Stimulated activated CD4-positive, alpha-beta T cell treated with anti-CD3 and anti-CD28 coated beads, Interleukin-1b, Interleukin-23, amount 100 ng/mL, for 24 hours (primary cell): ENCODE data around the gene HIP1R.
"Not testable (repeated sequence)": the region's sequence is repeated elsewhere in the genome, so short reads cannot be mapped to it uniquely, and the experiment has no call there.

Experiments used
- DNase-seq, 4 experiments: peaks; one replicate each; pipeline ENCODE4 v3.0.0-alpha.2; 2020; ENCODE audit warnings: low read depth in 4 of 4, low spot score in 1 of 4

The HIP1R gene, protein sequence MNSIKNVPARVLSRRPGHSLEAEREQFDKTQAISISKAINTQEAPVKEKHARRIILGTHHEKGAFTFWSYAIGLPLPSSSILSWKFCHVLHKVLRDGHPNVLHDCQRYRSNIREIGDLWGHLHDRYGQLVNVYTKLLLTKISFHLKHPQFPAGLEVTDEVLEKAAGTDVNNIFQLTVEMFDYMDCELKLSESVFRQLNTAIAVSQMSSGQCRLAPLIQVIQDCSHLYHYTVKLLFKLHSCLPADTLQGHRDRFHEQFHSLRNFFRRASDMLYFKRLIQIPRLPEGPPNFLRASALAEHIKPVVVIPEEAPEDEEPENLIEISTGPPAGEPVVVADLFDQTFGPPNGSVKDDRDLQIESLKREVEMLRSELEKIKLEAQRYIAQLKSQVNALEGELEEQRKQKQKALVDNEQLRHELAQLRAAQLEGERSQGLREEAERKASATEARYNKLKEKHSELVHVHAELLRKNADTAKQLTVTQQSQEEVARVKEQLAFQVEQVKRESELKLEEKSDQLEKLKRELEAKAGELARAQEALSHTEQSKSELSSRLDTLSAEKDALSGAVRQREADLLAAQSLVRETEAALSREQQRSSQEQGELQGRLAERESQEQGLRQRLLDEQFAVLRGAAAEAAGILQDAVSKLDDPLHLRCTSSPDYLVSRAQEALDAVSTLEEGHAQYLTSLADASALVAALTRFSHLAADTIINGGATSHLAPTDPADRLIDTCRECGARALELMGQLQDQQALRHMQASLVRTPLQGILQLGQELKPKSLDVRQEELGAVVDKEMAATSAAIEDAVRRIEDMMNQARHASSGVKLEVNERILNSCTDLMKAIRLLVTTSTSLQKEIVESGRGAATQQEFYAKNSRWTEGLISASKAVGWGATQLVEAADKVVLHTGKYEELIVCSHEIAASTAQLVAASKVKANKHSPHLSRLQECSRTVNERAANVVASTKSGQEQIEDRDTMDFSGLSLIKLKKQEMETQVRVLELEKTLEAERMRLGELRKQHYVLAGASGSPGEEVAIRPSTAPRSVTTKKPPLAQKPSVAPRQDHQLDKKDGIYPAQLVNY

DNA sequence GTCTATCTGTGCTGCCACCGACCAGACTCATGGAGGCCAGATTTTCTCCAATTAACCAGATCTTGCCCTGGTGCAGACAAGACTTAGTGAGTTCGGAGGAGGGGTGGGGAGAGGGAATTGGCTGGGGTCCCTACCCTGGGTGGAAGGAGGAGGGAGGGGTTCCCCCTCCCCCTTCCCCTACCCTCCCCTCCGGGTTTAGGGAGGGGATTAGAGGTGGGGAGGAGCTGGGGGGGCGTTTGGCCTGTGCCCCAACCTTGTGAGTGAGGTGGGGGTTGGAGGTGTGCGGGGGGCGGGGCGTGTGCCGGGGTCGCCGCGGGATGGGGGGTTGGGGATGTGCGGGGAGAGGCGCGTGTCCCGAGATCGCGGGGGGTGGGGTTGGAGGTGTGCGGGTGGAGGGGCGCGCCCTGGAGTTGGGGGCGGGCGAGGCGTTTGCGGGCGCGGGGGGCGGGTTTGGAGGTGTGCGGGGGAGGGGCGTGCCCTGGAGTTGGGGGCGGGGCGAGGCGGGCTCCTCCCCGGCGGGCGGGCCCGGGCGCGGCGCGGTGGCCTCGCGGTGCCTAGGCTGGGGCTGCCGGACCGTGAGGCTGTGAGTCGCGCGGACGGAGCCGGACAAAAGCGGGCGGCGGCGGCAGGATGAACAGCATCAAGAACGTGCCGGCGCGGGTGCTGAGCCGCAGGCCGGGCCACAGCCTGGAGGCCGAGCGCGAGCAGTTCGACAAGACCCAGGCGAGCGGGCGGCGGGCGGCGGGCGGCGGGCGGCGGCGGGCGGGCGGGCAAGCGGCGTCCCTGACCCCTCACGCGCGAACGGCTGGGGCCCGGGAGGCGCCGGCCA, at the start of gene HIP1R:
HIP1R (plus strand) TSS at position 537 of the 829 bp plus-strand sequence; CDS start at position 631, 94 bp downstream.
- peak; percentile 27 to 60 (median 48) for DNase-seq

DNA sequence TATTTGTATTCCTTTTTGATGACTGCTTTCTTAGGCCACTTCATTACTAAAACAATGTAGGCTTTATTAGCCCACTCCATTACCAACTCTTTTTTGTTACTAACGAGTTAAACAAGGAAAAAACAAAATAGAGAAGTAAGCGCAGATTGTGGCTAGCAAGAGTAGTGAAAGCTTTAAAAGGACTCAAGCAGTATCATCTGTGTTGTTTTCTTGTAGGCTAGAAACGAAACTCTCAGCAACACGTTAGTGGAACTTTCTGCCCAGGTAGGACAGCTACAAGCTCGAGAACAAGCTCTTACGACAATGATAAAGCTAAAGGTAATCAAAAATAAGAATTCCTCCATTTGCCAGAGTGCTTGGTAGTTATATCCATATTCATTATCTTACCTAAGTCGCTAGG, 49.8 kb upstream of the HIP1R start:
- no peak for DNase-seq

DNA sequence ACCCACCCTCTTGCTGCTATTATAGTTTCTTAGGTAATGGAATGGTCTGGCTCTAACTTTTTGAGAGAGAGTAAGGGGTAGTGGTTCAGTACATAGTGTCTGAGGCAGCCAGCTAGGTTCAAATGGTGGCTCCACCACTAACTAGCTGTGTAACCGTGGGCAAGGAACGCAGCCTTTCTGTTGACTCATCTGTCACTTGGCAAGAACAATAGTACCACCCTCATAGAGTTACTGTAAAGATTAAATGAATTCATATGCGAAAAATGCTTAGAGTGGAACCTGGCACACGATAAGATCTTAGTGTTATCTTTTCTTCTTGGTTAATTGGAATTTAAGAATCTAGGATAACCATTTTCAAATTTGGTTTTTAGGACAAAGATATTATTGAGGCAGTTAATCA, 46.9 kb upstream of the HIP1R start:
- DNase-seq: no peak

DNA sequence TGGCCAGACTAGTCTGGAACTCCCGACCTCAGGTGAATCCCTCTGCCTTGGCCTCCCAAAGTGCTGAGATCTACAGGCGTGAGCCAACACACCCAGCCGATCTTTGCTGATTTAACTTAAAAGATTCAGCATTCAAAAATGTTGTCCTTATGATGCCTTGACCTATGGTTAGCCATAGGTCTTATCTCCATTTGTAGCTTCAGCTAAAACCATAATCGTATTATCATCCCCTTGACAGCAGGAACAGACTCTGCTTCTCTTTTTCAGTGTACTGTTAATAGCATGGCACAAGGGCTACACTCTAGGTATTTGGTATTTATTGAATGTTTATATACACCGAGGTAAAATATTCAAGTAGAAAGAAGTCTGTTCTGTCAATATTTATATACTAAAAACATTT, 45.6 kb upstream of the HIP1R start:
- no peak for DNase-seq

DNA sequence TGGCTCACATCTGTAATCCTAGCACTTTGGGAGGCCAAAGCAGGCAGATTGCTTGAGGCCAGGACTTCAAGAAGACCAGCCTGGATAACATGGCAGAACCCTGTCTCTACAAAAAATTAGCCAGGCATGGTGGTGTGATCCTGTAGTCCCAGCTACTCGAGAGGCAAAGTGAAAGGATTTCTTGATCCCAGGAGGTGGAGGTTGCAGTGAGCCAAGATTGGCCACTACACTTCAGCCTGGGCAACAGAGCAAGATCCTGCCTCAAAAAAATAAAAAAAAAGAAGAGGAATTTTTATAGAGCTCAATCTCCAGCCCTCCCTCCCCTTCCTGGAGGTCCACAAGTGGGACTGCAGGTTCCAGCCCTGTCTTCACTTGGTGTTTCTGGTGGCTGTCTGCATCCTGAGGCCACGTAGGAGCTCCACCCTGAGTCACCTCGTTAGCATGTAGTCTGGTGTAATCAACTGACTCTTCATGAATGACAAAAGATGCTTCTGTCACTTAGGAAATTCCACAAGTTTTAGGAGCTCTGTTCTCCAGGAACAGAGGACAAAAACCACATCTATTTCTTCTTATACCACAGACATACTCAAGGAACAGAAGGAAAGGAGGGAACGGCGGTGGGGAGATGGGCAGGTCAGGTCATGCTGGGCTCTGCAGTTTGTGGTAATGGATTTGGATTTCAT, 44.7 kb upstream of the HIP1R start:
- no peak for DNase-seq

DNA sequence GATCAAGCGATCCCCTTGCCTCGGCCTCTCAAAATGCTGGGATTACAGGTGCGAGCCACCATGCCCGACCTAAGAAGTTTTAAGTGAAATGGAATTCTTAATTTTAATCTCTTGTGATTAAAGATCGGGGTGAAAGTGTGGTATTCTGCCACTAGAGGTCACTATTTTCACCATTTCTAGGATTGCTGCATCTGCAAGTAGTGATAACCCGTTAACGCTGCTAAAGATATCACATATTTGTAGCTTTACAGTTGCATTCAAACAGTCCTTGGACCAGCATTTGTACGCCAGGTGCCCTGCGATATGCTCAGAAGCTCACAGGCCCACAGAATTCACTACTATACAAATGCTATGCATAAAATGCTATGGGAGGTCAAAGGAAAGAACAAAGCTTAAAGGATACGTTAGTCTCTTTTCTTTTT, 41.6 kb upstream of the HIP1R start:
- DNase-seq: no peak

DNA sequence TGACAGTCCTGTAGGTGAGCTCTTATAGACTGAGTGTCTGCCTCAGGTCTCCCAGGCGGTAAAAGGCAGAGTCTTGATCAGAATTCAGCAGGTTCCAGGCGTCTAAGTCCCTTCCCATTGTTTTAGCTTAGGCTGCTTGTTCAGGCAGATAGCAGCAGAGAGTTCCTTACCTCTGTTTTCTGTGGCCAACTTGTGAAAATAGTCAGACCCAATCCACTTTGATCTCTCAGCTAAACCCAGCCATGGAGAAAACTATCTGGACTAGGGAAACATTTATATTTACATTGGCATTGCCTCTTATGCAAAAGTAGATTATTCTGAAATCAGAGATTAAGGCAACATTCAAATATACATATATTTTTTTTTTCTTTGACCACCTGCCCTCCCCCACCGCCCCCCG, 39.5 kb upstream of the HIP1R start:
- no peak for DNase-seq

DNA sequence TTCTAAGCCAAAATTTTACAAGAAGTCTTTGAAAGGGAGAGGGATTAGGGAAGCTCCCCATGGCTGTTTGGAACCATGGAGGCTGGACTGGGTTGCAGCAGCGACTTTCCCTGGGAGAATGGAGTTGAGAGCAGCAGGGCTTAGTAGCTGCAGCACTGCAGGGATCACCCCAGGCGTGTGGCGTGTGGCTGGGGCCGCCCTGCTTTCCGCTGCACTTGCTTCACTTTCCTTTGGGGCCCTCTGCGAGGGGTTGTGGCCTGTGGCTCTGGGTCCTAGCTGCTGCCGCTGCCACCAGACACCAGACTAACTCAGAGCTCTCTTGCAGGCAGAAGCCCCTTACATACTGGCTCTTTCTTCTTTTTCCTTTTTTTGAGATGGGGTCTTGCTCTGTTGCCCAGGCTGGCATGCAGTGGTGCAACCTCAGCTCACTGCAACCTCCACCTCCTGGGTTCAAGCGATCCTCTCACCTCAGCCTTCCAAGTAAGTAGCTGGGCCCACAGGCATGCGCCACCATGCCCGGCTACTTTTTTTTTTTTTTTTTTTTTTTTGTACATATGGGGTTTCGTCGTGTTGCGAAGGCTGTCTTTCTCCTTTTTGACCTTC, 35.5 kb upstream of the HIP1R start:
- DNase-seq: no peak

DNA sequence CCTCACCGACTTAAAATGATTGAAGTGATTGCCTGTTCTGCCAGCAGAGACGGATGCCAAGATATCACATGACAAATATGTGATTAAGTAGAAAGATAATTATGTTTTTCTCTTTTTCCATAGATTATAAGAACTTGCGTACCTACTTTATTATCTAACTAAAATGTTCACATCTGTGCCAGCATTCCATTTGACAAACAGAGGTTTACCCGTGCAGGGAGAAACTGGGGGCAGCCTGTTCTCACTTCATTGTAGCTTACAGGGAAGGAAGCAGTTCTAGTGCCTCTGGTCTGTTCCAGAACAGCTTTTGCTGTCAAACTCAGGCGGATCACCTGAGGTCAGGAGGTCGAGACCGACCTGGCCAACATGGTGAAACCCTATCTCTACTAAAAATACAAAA, 31.3 kb upstream of the HIP1R start:
- no peak for DNase-seq

DNA sequence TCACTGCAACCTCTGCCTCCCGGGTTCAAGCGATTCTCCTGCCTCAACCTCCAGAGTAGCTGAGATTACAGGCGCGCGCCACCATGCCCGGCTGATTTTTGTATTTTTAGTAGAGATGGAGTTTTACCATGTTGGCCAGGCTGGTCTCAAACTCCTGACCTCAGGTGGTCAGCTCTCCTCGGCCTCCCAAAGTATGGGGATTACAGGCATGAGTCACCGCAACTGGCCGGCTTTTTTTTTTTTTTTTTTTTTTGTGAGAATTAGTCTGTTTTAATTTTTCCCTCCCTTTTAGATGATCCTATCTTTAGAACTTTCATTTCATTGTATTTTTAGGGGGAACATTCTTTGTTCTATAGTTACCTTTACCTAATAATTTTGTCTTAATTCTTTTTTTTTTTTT, 30.3 kb upstream of the HIP1R start:
- not testable (repeated sequence) for DNase-seq

DNA sequence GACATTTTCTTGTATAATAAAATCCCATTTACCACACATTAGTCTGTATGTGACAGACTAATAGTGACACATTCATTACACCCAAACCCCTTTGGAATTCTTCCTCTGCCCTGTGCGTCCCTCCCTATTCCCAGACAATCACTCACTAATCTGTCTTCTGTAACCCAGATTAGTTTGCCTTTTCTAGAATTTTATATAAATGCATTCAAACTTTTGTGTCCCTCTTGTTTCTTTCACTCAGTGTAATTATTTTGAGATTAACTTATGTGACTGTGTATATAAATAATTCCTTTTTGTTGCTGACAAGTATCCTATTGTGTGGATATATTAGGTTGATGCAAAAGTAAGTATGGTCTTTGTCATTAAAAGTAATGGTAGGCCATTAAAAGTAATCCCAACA, 27.6 kb upstream of the HIP1R start:
- DNase-seq: no peak

DNA sequence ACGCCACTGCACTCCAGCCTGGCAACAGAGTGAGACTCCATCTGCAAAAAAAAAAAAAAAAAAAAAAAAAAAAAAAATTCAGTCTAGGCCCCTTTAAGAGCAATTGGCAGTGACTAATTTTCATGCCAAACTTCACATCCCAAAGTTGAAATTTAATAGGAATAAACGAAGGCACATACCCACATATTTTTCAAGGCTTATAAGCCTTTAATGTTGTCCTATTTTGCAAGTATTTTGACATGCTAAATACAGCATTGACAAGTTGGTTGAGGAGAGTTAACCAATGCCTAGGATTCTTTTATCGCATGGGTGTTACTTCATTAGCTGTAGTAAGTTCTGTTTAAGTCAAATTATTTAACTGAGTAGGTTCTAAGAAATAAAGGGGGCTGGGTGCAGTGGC, 23.5 kb upstream of the HIP1R start:
- DNase-seq: no peak

DNA sequence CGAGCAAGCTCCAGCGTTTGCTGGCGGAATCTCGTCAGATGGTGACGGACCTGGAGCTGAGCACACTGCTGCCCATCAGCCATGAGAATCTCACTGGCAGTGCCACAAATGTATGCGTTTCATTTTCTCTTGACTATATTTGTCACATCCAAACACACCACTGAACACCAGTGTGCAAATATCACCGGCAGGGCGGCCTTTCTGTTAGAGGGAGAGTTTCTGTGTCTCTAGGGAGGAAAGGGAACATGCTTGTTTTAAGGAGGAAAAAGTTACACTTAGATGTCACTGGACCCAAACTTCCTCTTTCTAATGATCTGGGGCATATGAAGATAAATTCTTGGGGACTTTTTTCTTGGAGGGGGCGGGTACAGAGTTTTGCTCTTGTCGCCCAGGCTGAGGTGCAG, 21.9 kb upstream of the HIP1R start:
- DNase-seq: no peak

DNA sequence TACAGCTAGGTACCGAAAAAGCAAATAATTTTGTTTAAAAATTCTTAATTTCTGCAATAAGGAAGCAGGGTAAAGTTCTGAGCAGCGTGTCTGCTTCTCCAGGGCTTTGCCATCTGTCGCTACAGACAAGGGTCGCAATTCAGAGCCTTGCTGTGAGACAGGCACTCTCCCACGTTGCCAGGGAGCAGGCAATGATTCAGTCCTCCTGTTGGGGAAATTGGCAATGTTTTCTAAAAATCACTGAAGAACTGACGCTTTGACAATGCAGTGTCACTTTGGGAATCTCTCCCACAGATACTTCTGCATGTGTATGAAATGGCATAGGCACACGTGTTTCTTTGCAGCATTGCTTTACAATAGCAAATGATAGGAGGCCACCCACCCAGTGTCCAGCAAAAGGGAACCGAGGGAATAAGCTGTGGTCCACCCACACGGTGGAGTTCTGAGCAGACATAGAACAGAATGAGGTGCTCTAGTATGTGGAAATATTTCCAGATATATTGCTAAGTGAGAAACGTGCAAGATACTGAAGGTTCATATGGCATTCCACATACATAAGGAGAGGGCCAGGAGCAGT, 16.0 kb upstream of the HIP1R start:
- DNase-seq: no peak

DNA sequence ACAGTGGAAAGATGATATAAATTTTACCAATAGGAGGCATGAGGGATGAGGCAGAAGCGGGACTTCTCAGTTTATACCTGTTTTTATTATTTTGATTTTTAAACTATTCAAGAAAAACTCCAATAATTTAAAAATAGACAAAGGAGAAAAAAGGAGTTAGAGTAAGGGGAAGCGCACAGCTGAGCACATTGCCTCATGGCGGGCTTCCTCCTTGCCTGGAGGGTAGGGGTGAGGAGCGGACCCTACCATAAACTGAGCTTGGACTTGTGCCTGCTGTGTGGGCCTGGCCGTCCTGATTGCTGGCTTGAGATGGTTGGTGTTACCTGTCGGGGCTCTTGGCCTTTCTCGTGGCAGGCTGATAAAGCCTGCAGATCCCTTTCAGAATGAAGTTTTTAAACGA, 15.1 kb upstream of the HIP1R start:
- no peak for DNase-seq

DNA sequence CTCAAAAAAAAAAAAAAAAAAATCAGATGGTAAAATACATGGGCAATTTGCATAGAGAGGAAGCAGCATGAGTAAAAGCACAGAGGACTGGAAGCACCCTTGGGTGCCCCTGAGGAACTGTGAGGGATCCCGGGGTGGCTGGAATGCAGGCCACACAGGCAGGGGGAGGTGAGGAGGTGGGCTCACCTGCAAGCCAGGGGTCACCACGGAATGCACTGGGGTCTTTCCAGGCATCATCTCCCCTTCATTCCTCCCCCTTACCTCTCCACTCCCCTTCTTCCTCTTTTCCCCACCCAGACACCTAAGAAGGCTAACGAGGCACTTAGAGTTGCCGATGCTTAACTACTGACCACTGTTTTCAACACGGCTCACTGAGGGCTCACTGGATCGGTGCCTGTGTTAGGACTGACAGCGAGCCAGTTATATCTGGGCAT, 14.4 kb upstream of the HIP1R start:
- no peak for DNase-seq

DNA sequence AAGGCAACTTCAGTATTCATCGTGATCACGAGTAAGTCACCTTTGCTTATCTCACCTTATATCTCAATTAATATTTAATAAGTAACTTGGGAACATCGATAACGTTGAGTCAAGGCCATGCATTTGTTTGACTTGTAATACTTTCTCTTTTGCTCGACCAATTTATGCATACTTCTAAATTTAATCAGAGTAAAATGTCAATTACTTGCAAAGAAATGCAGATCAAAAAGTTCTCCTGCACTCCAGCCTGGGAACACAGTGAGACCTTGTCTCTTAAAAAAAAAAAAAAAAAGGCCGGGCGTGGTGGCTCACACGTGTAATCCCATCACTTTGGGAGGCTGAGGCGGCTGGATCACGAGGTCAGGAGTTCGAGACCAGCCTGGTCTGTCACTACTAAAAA, 11.8 kb upstream of the HIP1R start:
- DNase-seq: no peak

DNA sequence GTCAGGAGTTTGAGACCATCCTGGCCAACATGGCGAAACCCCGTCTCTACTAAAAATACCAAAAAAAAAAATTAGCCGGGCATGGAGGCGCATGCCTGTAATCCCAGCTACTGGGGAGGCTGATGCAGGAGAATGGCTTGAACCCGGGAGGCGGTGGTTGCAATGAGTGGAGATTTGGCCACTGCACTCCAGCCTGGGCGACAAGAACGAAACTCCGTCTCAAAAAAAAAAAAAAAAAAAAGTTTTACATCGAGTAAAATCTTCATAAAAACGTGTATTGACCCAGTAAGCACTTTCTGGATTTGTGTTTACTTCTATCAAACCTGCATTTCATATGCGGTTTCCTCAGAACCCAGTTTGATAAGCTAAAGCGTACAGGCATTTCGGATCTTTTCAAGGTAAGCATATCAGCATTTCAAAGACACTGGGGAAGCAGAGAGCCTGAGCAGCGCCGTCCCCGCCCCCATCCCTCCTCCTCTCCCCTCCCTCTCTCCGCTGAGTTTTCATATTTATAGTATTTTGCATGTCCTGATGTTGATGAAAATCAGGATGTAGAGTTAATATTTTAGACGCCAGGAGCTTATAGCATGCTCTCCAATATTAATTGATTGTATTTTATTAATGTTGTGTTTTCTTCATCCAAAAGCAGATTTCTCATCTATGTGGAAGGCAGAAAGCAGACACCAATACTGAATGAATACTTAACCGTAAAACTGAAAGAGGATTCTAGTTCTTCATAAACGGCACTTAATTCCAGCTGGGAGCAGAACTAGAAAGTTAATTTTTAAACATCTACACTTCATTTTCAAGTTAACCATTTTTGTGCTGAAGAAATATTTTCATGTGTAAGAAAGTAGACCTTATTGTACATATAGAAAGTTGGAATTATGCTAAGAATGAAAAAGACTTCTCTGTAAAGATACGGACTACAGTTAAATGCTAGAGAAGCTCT, 9.2 kb upstream of the HIP1R start:
- no peak for DNase-seq

DNA sequence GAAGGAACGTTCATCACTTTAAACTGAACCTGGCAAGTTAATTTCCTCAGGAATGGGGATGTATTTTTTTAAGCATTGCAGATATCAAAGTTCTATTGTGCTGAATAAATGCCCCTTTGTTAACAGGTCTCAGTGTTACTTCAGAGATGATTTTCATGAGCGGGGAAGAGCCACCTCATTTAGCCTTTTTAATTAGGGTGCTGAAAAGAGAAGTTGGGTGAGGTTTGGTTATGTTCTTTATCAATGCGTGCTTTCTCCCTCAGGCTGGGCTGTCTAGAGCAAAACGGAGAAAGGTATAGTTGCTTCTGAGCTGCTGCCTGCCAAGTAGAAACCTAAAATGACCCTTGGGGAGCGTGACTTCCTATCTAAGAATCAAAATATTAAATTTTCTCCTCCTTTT, 8.0 kb upstream of the HIP1R start:
- DNase-seq: no peak
